Ramos (cell line): ENCODE measurements around the gene IFNK.

Experiments used
- in situ Hi-C: fragments of 300-500 bp; cut with MboI; formaldehyde crosslinking; loops from one replicate; pipeline ENCODE4 v1.14.3; 2022; ENCODE audit warnings: low sequenced_read_pairs; ENCODE audit not compliant: unreplicated experiment

The IFNK gene

GRCh38 chr9:27571011-27571410 lies 46.9 kb downstream of the IFNK start:
- in situ Hi-C loops = no loop called here

- in situ Hi-C loops = no loop called here
Measured at GRCh38 chr9:27572061-27572460, 48.0 kb downstream of the IFNK start.

GRCh38 chr9:27572566-27572917 lies 48.5 kb downstream of the IFNK start:
- in situ Hi-C loops = no loop called here

GRCh38 chr9:27572918-27573633 lies 49.0 kb downstream of the IFNK start, which contains the start of gene C9orf72:
C9orf72 (minus strand) TSS chr9:27573481; CDS start chr9:27567120, 6,361 bp downstream.
- in situ Hi-C loops = no loop called here

- in situ Hi-C loops = no loop called here
Measured at GRCh38 chr9:27573634-27574590, 49.8 kb downstream of the IFNK start.
